Measurements from ENCODE around the gene INPP5B. TPM values are rescaled to one million over a fixed set of nuclear protein-coding genes. Genes with fewer than 3 reads are reported as not detected.

The INPP5B gene
- total RNA-seq, 2 donors from 2014 or later, result 13.4 to 19.7 TPM

DNA sequence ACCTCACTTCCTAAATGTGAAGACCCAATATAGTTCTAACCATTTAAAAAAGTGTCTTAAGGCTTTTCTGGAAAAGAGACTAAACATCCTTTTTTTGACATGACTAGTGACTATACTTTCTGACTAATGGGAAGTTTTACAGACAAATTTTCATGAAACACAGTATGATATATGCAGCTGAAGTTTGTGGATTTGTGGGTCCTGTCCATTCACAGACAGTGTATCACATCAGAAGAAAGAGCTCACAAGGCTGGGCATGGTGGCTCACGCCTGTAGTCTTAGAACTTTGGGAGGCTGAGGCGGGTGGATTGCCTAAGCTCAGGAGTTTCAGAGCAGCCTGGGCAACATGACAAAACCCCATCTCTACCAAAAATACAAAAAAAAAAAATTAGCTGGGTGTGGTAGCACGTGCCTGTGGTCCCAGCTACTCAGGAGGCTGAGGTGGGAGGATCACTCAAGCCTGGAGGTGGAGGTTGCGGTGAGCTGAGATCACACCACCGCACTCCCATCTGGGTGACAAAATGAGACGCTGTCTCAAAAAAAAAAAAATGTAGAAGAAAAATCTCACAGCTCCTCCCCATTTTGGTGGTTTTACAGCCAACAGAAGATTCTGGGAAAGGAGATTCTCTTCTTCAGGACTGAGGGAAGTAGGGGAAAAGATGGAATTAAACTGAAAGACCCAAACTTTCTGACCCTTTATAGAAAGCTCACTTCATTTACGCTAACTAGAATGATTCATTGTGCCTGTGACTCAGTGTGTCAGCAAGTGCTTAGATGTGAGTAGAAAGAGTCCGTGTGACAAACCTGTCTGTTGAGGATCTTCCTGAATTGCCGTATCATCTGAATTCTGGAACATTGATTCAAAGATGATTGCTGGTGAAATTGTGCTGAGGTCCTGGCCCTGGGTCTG is 123.7 kb downstream of the INPP5B start:
- no peak for ATAC-seq
- no peak for DNase-seq
- intact Hi-C loops (cut with DNase I), result no loop called here

DNA sequence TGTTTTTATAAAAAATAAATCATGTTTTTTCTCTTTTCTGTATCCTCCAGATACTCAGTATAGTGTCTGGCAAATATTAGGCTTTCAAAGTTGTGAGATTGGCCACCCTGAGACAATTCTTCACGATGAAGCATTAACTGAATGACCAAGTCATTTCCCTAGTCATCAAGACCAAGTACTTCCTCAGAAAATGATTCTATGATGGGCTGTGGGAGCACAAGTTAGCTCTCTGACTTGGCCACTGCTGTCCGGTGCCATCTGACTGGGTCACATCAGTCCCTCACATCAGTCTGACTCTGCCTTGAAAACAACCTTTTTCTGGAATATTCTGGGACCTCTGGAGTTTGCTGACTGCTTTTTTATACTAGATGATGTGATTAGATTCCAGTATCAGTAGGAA is 125.4 kb downstream of the INPP5B start:
- ATAC-seq, result no peak
- intact Hi-C loops (cut with DNase I), result no loop called here
- DNase-seq, result no peak

DNA sequence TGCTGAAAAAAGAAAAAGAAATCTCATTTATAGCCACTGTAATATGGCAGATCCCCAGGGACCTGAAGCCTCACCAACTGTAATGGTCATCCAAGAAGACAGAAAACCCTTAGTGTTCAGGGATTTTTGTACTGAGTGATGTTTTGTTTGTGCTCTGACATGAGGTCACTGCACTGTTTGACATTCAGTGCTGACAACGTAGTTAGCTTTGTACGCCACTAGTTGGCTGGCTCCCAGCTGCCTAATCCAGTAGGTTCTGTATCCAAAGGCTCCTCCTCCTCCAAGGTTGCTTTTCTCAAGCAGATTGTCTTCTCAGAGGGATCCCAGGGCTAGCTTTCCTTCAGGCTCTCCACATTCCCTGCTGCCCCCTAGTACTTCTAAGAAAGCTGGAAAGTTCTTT is 129.4 kb downstream of the INPP5B start:
- DNase-seq (peak; percentile 59), ATAC-seq (peak in 1 of 2 donors; percentile 25)
- intact Hi-C loops (cut with DNase I), result no loop called here

DNA sequence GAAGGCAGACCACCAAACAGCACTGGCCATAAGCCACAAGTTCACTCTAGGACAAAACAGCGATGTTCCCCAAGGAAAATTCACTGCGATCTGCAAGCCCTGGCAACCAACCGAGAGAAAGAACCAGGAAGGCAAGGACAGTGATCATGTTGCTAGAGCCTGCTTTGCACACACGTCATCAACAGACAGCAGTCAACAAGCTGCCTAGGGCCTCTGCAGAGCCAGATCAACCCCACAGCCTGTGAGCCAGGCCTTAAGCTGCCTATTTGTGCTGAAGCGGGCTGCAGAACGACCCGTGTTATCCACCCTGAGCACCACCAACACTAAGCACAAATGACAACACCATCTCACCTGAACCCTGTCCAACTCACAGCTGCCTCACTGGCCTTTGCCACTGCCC is 132.6 kb downstream of the INPP5B start:
- DNase-seq (no peak), ATAC-seq (peak in 1 of 2 donors; percentile 56)
- intact Hi-C loops (cut with DNase I), result loop anchor here in 1 of 2 donors (5.0 kb wide), 1 partner anchor 43 kb away; the partner anchor contains the start of gene MTF1

DNA sequence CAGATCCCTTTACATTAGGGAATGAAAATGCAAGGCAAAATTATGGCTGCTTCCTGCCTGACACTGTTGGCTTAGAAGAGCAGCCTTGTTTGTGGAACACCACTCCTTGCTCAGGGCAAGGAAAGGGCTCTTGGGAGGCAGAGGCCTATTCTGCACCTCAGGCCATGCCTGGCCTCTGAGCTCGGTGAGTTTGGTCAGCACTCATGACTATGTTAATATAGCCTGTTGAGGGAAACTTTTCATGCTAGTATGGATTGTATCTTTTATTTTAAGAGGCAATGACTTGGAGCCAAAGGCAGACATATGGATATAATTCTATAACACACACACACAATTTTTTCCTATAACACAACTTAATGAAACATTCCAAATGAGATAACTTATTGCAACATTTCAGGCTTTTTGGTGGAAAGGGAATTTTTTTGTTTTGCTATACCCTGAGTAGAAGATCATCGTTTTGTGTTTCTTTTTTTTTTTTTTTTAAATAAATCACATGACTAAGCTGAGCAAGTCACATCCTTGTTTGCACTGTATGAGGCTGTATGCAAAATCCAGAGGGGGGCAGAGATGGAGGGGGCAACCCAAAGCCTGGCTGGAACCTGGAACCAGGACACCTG is 133.2 kb downstream of the INPP5B start:
- intact Hi-C loops (cut with DNase I), result loop anchor here in 1 of 2 donors (5.0 kb wide), 1 partner anchor 44 kb away; the partner anchor contains the start of gene MTF1
- no peak for DNase-seq
- ATAC-seq, result no peak

DNA sequence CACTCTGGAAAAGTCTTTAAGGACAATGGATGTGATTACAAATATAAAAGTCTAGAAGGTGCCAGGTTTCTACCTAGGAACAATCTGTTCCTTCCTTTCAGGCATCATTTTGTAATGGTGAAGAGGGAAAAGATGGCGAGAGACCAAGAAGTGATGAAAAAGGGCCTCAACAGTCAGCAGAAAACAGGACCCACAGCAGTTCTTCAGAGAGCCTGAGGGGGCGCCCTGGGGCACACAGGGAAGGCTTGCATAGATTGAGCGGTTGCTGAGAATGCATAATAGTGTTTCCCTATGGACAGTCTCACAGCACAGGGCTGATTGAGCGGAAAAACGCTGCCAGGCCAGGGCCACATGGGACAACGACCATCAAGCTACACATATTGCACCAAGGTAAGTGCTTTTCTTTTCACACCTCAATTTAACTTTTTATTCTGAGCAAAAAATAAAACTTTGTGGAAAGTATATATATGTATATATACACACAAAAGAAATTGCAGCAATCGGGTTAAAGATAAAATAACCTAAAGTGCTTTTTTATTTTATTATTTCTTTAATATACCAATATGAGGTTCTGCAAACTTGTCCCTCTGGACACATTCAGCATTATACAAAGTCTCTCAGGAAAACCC is 135.7 kb downstream of the INPP5B start:
- intact Hi-C loops (cut with DNase I), result loop anchor here in 1 of 2 donors (5.0 kb wide), 1 partner anchor 46 kb away; the partner anchor contains the start of gene MTF1
- ATAC-seq (no peak), DNase-seq (peak; percentile 64)

Other genes starting within 250 kb of the INPP5B start
- gene EPHA10, start 181.9 kb downstream of the INPP5B start, total RNA-seq, result under 1 TPM; 0.16 to 0.21 TPM
- gene MANEAL, start 153.2 kb downstream of the INPP5B start, total RNA-seq, result 1 to 10 TPM; 1.2 to 1.6 TPM
- gene C1orf122, start 139.3 kb downstream of the INPP5B start, total RNA-seq, result 10 to 100 TPM; 50.0 to 58.8 TPM
- gene YRDC, start 138.8 kb downstream of the INPP5B start, total RNA-seq, result 1 to 10 TPM; 5.6 to 9.7 TPM
- 10 to 100 TPM; 14.9 to 15.5 TPM for gene MTF1, start 87.5 kb downstream of the INPP5B start, total RNA-seq
- gene SF3A3, start 43.0 kb upstream of the INPP5B start, total RNA-seq, result 10 to 100 TPM; 27.7 to 36.1 TPM
- 10 to 100 TPM in 1 of 2 donors, 1 to 10 TPM in 1; 9.9 to 18.6 TPM for gene FHL3, start 58.5 kb upstream of the INPP5B start, total RNA-seq
- 10 to 100 TPM; 24.7 to 37.8 TPM for gene UTP11, start 65.7 kb upstream of the INPP5B start, total RNA-seq
- under 1 TPM in 1 of 2 donors, not detected in 1; 0.09 TPM for gene POU3F1, start 99.7 kb upstream of the INPP5B start, total RNA-seq